HepG2 (cell line): Measurements from ENCODE around the gene HSPA13.

Experiments
- ARNT2 ChIP-seq: sonication (generic); formaldehyde crosslinking; IDR thresholded peaks from 2 replicates; pipeline ENCODE4 v1.8.0; 2022; ENCODE audit warnings: mild to moderate bottlenecking, low read depth, missing genetic modification reagents, moderate library complexity
- CTCF ChIP-seq: sonication (generic); formaldehyde crosslinking; IDR thresholded peaks from 2 replicates; pipeline ENCODE4 v1.5.0; 2020; ENCODE audit warnings: mild to moderate bottlenecking, missing genetic modification reagents, moderate library complexity
- MEIS2 ChIP-seq: sonication (generic); formaldehyde crosslinking; IDR thresholded peaks from 2 replicates; pipeline ENCODE4 v1.9.0; 2021; ENCODE audit warnings: mild to moderate bottlenecking, missing genetic modification reagents
- MYC ChIP-seq: sonication (generic); formaldehyde crosslinking; IDR thresholded peaks from 2 replicates; pipeline ENCODE4 v1.9.0; 2021; ENCODE audit warnings: missing genetic modification reagents, borderline replicate concordance
- PLSCR1 ChIP-seq: sonication (generic); formaldehyde crosslinking; IDR thresholded peaks from 2 replicates; pipeline ENCODE4 v1.5.0; 2020; ENCODE audit warnings: missing genetic modification reagents, mild to moderate bottlenecking, borderline replicate concordance
- REST ChIP-seq, 2 experiments: IDR thresholded peaks; 2 replicates each; pipeline ENCODE4 v1.6.1; 2011 to 2012; ENCODE audit warnings: low read length in 2 of 2, borderline replicate concordance in 1 of 2, low read depth in 1 of 2, mild to moderate bottlenecking in 1 of 2, moderate library complexity in 1 of 2
- RFX3 ChIP-seq: IDR thresholded peaks from 2 replicates; pipeline ENCODE4 v1.6.1; 2016; ENCODE audit warnings: missing biosample characterization, missing genetic modification reagents
- ZNF512 ChIP-seq: sonication (generic); formaldehyde crosslinking; IDR thresholded peaks from 2 replicates; pipeline ENCODE4 v1.4.0; 2020; ENCODE audit warnings: mild to moderate bottlenecking, missing genetic modification reagents

GRCh38 chr21:14366998-14367397 is 15.9 kb downstream of the HSPA13 start:
- TF ChIP-seq MEIS2 (no peak), REST (IDR thresholded peaks at IDR 0.05; ENCODE audit: borderline replicate concordance in 1 of 2, low read depth in 1 of 2, low read length in 2 of 2) (no peak), ARNT2 (CRISPR knock-in tag) (no peak), RFX3 (CRISPR knock-in tag) (no peak), CTCF (CRISPR knock-in tag) (no peak), MYC (CRISPR knock-in tag) (no peak), ZNF512 (CRISPR knock-in tag) (no peak), PLSCR1 (CRISPR knock-in tag) (no peak)
